HFF-Myc (cell line): ENCODE results near the gene BTBD18.
"Not testable (repeated sequence)": the region's sequence is repeated elsewhere in the genome, so short reads cannot be mapped to it uniquely, and the experiment has no call there.

Experiments used
- DNase-seq: peaks from one replicate; pipeline ENCODE4 v3.0.0-alpha.2; 2011; ENCODE audit warnings: low read depth; ENCODE audit errors: extremely low read depth
- H3K4me3 ChIP-seq: replicated peaks from 2 replicates; pipeline ENCODE4 v1.5.1; 2011; ENCODE audit warnings: low read depth, mild to moderate bottlenecking, control low read depth, low read length
- CTCF ChIP-seq: IDR thresholded peaks from 2 replicates; pipeline ENCODE4 v1.5.1; 2012; ENCODE audit warnings: mild to moderate bottlenecking, low read depth, low read length, control low read depth; ENCODE audit errors: missing control alignments

BTBD18 gene

GRCh38 chr11:57713835-57714234, 37.8 kb downstream of the BTBD18 start:
- TF ChIP-seq CTCF, result no peak
- DNase-seq, result no peak
- H3K4me3 ChIP-seq, result peak overlapping the region; percentile 100

- H3K4me3 ChIP-seq, result peak within 1 kb of the TSS; percentile 100
- no peak for TF ChIP-seq CTCF
- DNase-seq, result peak; percentile 99
These were observed 39.1 kb downstream of the BTBD18 start, which contains the start of gene TMX2 for GRCh38 chr11:57712256-57713150. Gene TMX2, plus strand, starts transcription at chr11:57712593. Its CDS starts 26 bp downstream, at chr11:57712619.

GRCh38 chr11:57711414-57712255, 40.0 kb downstream of the BTBD18 start, which contains the start of gene MED19:
Gene MED19, minus strand, starts transcription at chr11:57712215. Its CDS starts 36 bp downstream, at chr11:57712179.
- TF ChIP-seq CTCF, result no peak
- H3K4me3 ChIP-seq, result peak within 1 kb of the TSS; percentile 100
- DNase-seq, result peak; percentile 49

GRCh38 chr11:57709802-57710367, 41.7 kb downstream of the BTBD18 start:
- DNase-seq, result no peak
- no peak for TF ChIP-seq CTCF

GRCh38 chr11:57705432-57705831, 46.2 kb downstream of the BTBD18 start:
- not testable (repeated sequence) for DNase-seq

More at GRCh38 chr11:57709802-57710367, 41.7 kb downstream of the BTBD18 start:
- no peak overlapping the region for H3K4me3 ChIP-seq

GRCh38 chr11:57704932-57705331, 46.7 kb downstream of the BTBD18 start:
- TF ChIP-seq CTCF, result no peak
- no peak for DNase-seq
- H3K4me3 ChIP-seq, result no peak overlapping the region

More at GRCh38 chr11:57705432-57705831, 46.2 kb downstream of the BTBD18 start:
- not testable (repeated sequence) for H3K4me3 ChIP-seq
